Measurements from ENCODE around the gene NKX2-1.

The NKX2-1 gene

DNA sequence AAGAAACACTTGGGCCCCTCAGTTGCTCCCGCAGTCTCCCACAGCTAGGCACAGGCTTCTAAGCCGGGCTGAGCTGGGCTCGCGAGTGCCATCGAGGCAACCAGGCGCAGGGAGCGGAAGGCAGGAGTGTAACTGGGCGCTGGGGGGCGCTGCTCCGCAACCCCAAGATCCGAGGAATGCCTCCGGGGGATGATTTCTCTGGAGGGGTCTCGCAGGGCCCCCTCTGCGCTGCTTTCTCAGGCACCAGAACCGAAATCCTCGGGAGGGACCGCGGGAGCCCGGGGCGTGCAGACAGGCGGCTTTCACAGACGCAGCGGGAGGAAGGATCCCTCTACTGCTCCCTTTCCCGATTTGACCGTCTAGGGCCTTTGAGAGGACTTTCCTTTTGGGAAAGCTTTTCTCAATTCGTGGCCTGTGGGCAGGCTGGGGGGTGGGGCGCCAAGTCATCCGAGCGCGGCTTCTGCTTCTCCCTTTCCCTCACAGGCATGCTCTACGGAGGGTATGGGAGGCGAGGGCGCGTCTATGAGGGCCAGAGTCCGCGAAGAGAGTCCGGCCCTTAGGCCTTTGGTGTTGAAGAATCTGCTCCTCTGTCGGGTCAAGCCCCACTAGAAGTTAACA, 4.3 kb upstream of the NKX2-1 start:
- Histone ChIP-seq H2AFZ (ENCODE audit: low read length) (no peak overlapping the region), H3K79me2 (ENCODE audit: insufficient read depth, low read length) (no peaks in the 10 kb centered on the region), H3K9me2 (replicated peaks; ENCODE audit: low read depth, low read length) (no peaks in the 10 kb centered on the region), H4K20me1 (ENCODE audit: insufficient read depth, low read length, poor library complexity, severe bottlenecking) (no peaks in the 10 kb centered on the region), H3K9ac (ENCODE audit: low read depth, low read length, poor library complexity, severe bottlenecking) (no peak overlapping the region), H3K4me2 (ENCODE audit: low read depth, low read length, poor library complexity, severe bottlenecking) (no peak overlapping the region), H3K4me3 (ENCODE audit: low read length, poor library complexity, severe bottlenecking) (no peak overlapping the region), H3F3A (ENCODE audit: low read depth) (no peaks in the 10 kb centered on the region), H3K9me3 (ENCODE audit: insufficient read depth, low read depth, low read length) (no peaks in the 10 kb centered on the region), H3K36me3 (ENCODE audit: insufficient read depth, low read length) (no peaks in the 10 kb centered on the region), H3K4me1 (ENCODE audit: insufficient read depth, low read length, poor library complexity, severe bottlenecking) (no peaks in the 10 kb centered on the region), H3K27me3 (ENCODE audit: insufficient read depth, low read length, poor library complexity, severe bottlenecking) (no peaks in the 10 kb centered on the region)
- no peak for TF ChIP-seq EZH2phosphoT487 (IDR thresholded peaks at IDR 0.05; ENCODE audit: borderline replicate concordance)
- TF ChIP-seq, protein P1, sequence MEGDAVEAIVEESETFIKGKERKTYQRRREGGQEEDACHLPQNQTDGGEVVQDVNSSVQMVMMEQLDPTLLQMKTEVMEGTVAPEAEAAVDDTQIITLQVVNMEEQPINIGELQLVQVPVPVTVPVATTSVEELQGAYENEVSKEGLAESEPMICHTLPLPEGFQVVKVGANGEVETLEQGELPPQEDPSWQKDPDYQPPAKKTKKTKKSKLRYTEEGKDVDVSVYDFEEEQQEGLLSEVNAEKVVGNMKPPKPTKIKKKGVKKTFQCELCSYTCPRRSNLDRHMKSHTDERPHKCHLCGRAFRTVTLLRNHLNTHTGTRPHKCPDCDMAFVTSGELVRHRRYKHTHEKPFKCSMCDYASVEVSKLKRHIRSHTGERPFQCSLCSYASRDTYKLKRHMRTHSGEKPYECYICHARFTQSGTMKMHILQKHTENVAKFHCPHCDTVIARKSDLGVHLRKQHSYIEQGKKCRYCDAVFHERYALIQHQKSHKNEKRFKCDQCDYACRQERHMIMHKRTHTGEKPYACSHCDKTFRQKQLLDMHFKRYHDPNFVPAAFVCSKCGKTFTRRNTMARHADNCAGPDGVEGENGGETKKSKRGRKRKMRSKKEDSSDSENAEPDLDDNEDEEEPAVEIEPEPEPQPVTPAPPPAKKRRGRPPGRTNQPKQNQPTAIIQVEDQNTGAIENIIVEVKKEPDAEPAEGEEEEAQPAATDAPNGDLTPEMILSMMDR (conservative IDR thresholded peaks at IDR 0.05; ENCODE audit: low read length) = no peak

DNA sequence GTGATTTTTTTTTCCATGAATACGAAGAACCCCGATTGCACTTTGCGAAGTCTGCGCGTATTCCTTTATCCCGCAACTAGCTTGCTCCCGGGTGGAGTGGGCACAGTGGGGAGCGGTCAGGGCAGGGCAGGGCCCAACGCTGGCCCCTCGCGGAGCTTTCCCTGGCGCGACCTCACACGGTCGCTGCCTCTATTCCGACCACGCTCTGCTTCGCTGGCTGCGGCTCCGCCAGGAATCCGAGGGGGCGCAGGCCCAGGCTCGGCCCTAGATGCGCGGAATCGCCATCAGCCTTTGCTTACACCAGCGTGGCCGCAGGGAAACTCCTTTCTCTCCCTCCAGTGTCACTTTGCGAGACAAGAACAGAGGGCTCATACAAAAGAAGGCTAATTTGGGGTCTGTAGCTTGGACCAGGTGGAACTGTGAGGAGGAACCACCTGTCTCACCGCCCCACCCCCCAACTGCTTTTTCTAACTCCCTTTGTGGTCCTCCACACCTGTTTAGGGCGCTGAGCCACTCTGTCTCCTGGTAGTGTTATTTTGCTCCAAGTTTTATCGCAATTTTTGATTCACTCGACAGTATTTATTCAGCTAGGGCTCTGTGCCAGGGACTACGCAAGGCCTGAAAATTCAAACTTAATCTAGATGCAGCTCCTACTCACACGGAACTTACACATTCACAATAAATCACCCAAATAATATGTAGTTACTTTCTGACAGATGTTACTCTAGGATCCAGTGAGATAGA, 3.1 kb upstream of the NKX2-1 start:
- Histone ChIP-seq H3K79me2 (ENCODE audit: insufficient read depth, low read length) (no peaks in the 10 kb centered on the region), H4K20me1 (ENCODE audit: insufficient read depth, low read length, poor library complexity, severe bottlenecking) (no peaks in the 10 kb centered on the region), H3K4me3 (ENCODE audit: low read length, poor library complexity, severe bottlenecking) (no peak overlapping the region), H3K4me1 (ENCODE audit: insufficient read depth, low read length, poor library complexity, severe bottlenecking) (no peaks in the 10 kb centered on the region), H3F3A (ENCODE audit: low read depth) (no peaks in the 10 kb centered on the region), H3K9me2 (replicated peaks; ENCODE audit: low read depth, low read length) (no peaks in the 10 kb centered on the region), H3K4me2 (ENCODE audit: low read depth, low read length, poor library complexity, severe bottlenecking) (no peak overlapping the region), H2AFZ (ENCODE audit: low read length) (no peak overlapping the region), H3K9me3 (ENCODE audit: insufficient read depth, low read depth, low read length) (no peaks in the 10 kb centered on the region), H3K27me3 (ENCODE audit: insufficient read depth, low read length, poor library complexity, severe bottlenecking) (no peaks in the 10 kb centered on the region), H3K36me3 (ENCODE audit: insufficient read depth, low read length) (no peaks in the 10 kb centered on the region), H3K9ac (ENCODE audit: low read depth, low read length, poor library complexity, severe bottlenecking) (no peak overlapping the region)
- TF ChIP-seq, protein P1 (conservative IDR thresholded peaks at IDR 0.05; ENCODE audit: low read length) = no peak
- TF ChIP-seq EZH2phosphoT487 (IDR thresholded peaks at IDR 0.05; ENCODE audit: borderline replicate concordance) = no peak

DNA sequence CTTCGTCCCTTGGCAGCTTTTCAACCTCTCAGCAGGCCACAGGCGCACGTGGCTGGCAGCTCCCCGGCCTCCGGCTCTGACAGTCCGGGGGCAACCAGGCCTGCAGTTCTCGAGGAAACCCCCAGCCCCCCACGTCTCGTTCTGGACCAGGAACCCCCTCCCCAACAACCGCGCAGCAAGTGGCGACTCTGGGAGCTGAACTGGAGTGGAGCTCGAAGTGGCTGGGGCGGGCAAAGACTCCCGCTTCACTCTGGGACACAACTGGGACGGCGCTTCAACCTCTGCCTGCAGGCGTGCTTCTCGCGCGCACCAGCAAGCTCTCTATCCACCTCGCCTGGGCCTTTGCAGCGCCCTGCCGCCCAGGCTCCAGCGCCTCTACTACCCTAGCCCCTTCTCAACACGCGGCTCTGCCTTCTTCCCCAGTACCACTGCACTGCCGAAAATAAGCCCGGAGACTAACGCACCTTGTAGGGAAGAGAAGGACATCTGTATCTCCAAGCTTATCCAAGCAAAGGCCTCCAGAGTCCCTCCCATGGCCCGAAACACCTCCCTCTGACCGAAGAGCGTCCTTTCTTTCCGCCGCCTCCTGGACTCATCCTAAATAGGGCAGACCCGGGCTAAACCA, 2.4 kb upstream of the NKX2-1 start:
- H3K4me3 ChIP-seq (ENCODE audit: low read length, poor library complexity, severe bottlenecking) = no peak overlapping the region
- no peak overlapping the region for H2AFZ ChIP-seq (ENCODE audit: low read length)
- H3K4me2 ChIP-seq (ENCODE audit: low read depth, low read length, poor library complexity, severe bottlenecking) = no peak overlapping the region
- no peaks in the 10 kb centered on the region for H3K27me3 ChIP-seq (ENCODE audit: insufficient read depth, low read length, poor library complexity, severe bottlenecking)
- no peaks in the 10 kb centered on the region for H3K9me2 ChIP-seq (replicated peaks; ENCODE audit: low read depth, low read length)
- no peaks in the 10 kb centered on the region for H4K20me1 ChIP-seq (ENCODE audit: insufficient read depth, low read length, poor library complexity, severe bottlenecking)
- H3F3A ChIP-seq (ENCODE audit: low read depth) = no peaks in the 10 kb centered on the region
- H3K79me2 ChIP-seq (ENCODE audit: insufficient read depth, low read length) = no peaks in the 10 kb centered on the region
- TF ChIP-seq, protein P1 (conservative IDR thresholded peaks at IDR 0.05; ENCODE audit: low read length) = no peak
- TF ChIP-seq EZH2phosphoT487 (IDR thresholded peaks at IDR 0.05; ENCODE audit: borderline replicate concordance) = no peak
- no peaks in the 10 kb centered on the region for H3K36me3 ChIP-seq (ENCODE audit: insufficient read depth, low read length)
- no peaks in the 10 kb centered on the region for H3K4me1 ChIP-seq (ENCODE audit: insufficient read depth, low read length, poor library complexity, severe bottlenecking)
- no peak overlapping the region for H3K9ac ChIP-seq (ENCODE audit: low read depth, low read length, poor library complexity, severe bottlenecking)
- H3K9me3 ChIP-seq (ENCODE audit: insufficient read depth, low read depth, low read length) = no peaks in the 10 kb centered on the region

Measured in Loucy (cell line).